Sigmoid colon (tissue), 7 donors: ENCODE data around the gene SRP19. TPM values are rescaled to one million over a fixed set of nuclear protein-coding genes. Genes with fewer than 3 reads are reported as not detected.

Experiments used
- DNase-seq: peaks from one replicate; pipeline ENCODE4 v3.0.0-alpha.2; 2019
- H3K27ac ChIP-seq, 4 donors: fragments of 200-600 bp; sonication (generic); one replicate each; pipeline ENCODE4 v1.5.1; 2016 to 2019; ENCODE audit warnings: mild to moderate bottlenecking in 1 of 4
- H3K27me3 ChIP-seq, 3 donors: fragments of 200-600 bp; sonication (generic); one replicate each; pipeline ENCODE4 v1.5.1; 2019; ENCODE audit warnings: mild to moderate bottlenecking in 1 of 3
- H3K36me3 ChIP-seq, 4 donors: fragments of 200-600 bp; sonication (generic); one replicate each; pipeline ENCODE4 v1.5.1; 2016 to 2019
- H3K4me1 ChIP-seq, 4 donors: fragments of 200-600 bp; sonication (generic); one replicate each; pipeline ENCODE4 v1.5.1; 2017 to 2019
- H3K4me3 ChIP-seq, 4 donors: fragments of 200-600 bp; sonication (generic); one replicate each; pipeline ENCODE4 v1.5.1; 2017 to 2019; ENCODE audit warnings: mild to moderate bottlenecking in 2 of 4, moderate library complexity in 1 of 4
- H3K9me3 ChIP-seq, 4 donors: fragments of 200-600 bp in 3 of 4; sonication (generic) in 3 of 4; one replicate each; pipeline versions ENCODE4 v1.5.1 to v1.6.1; 2013 to 2019
- EP300 ChIP-seq, 4 donors: sonication (generic); formaldehyde crosslinking; IDR thresholded peaks; one replicate each; pipeline ENCODE4 v1.6.1; 2017; ENCODE audit warnings: antibody characterized with exemption in 4 of 4
- POLR2A ChIP-seq, 2 donors: fragments of 450-650 bp; IDR thresholded peaks; one replicate each; pipeline ENCODE4 v1.6.1; 2016; ENCODE audit warnings: antibody characterized with exemption in 2 of 2, mild to moderate bottlenecking in 2 of 2, moderate library complexity in 2 of 2
- POLR2AphosphoS5 ChIP-seq, 4 donors: sonication (generic); formaldehyde crosslinking; IDR thresholded peaks; one replicate each; pipeline ENCODE4 v1.6.1; 2017; ENCODE audit warnings: antibody characterized with exemption in 4 of 4
- WGBS, 2 donors: extraction: QIAGEN DNeasy Blood & Tissue Kit; methylation state at CpG; one replicate each; pipeline ENCODE4 v1.1.7; 2013; 5-methylcytosine and 5-hydroxymethylcytosine counted together
- intact Hi-C: fragments of 100-400 bp; cut with DNase I; formaldehyde crosslinking; loops from one replicate; pipeline ENCODE4 v1.15.1; 2023
- polyA plus RNA-seq, 3 donors: library from polyadenylated mRNA; stranded (reverse); fragments of 200-250 nt; gene quantifications; one replicate each; pipeline ENCODE4 v1.2.3, GENCODE V29; 2013
- total RNA-seq, 4 donors: library from RNA; depleted of rRNA; stranded (reverse); fragments of >200 nt; gene quantifications; one replicate each; pipeline ENCODE4 v1.1.0, GENCODE V29; 2016
- TF ChIP-seq, protein P1 (sequence below), 4 experiments: fragments of 450-650 bp in 3 of 4; fragments of 200-600 bp in 1 of 4; IDR thresholded peaks; one replicate each; pipeline ENCODE4 v1.5.1; 2016 to 2019; ENCODE audit warnings: antibody characterized with exemption in 4 of 4, mild to moderate bottlenecking in 3 of 4, moderate library complexity in 2 of 4
- donor health status: healthy with polysubstance abuse.
- donor health status: Bipolar disorder and iron deficiency.
- donor health status: healthy.

Gene SRP19
- total and polyA plus RNA-seq, 7 donors = 37.1 to 78.6 (median 57.3) TPM

DNA sequence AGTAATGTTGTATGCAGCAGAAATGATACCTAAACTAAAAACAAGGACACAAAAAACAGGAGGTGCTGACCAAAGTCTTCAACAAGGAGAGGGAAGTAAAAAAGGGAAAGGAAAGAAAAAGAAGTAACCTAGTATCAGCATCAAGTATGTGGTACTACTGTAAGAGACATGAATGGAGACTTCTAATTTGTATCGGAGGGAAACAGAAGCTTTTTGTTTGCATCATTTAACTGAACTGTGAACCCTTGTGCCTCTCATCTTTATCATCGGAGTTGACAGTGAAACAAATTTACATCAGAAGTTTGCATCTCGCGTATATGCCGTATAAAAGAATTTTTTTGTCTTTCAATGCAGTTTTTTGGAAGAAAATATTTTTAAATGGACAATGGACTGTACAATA, 6.3 kb downstream of the SRP19 start:
- Histone ChIP-seq H3K36me3 (peaks cover 0 to 72% (median 23%) of the 10 kb centered on the region in 4 donors), H3K27me3 (no peaks in the 10 kb centered on the region), H3K9me3 (no peaks in the 10 kb centered on the region), H3K4me1 (peaks cover 0 to 22% (median 17%) of the 10 kb centered on the region in 4 donors), H3K4me3 (no peak overlapping the region), H3K27ac (no peak overlapping the region)
- intact Hi-C loops = loop anchor here (10.0 kb wide), 1 partner anchor 163 kb away; no protein-coding TSS in a partner anchor
- 95 to 96% methylated on average over 5 of the region's 5 CpGs for WGBS, 2 donors
- DNase-seq = no peak
- TF ChIP-seq, protein P1, sequence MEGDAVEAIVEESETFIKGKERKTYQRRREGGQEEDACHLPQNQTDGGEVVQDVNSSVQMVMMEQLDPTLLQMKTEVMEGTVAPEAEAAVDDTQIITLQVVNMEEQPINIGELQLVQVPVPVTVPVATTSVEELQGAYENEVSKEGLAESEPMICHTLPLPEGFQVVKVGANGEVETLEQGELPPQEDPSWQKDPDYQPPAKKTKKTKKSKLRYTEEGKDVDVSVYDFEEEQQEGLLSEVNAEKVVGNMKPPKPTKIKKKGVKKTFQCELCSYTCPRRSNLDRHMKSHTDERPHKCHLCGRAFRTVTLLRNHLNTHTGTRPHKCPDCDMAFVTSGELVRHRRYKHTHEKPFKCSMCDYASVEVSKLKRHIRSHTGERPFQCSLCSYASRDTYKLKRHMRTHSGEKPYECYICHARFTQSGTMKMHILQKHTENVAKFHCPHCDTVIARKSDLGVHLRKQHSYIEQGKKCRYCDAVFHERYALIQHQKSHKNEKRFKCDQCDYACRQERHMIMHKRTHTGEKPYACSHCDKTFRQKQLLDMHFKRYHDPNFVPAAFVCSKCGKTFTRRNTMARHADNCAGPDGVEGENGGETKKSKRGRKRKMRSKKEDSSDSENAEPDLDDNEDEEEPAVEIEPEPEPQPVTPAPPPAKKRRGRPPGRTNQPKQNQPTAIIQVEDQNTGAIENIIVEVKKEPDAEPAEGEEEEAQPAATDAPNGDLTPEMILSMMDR (IDR thresholded peaks at IDR 0.05) = no peak
- TF ChIP-seq EP300 (IDR thresholded peaks at IDR 0.05) (no peak), POLR2A (IDR thresholded peaks at IDR 0.05) (no peak), POLR2AphosphoS5 (IDR thresholded peaks at IDR 0.05) (no peak)

DNA sequence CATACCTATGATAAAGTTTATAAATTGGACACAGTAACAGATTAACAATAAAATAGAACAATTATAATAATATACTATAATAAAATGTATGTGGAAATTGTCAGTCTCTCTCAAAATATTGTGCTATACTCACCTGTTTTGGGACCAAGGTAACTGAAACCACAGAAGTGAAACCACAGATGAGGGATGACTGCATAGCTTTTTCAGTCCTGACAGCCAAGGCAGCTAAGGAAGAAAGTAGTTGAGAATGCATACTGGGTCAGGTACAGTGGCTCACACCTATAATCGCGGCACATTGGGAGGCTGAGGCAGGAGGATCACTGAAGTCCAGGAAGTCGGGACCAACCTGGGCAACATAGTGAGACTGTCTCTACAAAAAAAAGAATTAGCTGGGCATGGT, 8.9 kb downstream of the SRP19 start:
- H3K4me3 ChIP-seq = no peak overlapping the region
- no peak for TF ChIP-seq POLR2AphosphoS5 (IDR thresholded peaks at IDR 0.05)
- TF ChIP-seq EP300 (IDR thresholded peaks at IDR 0.05) = no peak
- TF ChIP-seq POLR2A (IDR thresholded peaks at IDR 0.05) = no peak
- TF ChIP-seq, protein P1 (IDR thresholded peaks at IDR 0.05) = no peak
- 92 to 97% methylated on average over 3 of the region's 3 CpGs for WGBS, 2 donors
- no peak for DNase-seq
- intact Hi-C loops = loop anchor here (10.0 kb wide), 1 partner anchor 165 kb away; no protein-coding TSS in a partner anchor
- no peaks in the 10 kb centered on the region for H3K9me3 ChIP-seq
- peaks cover 0 to 8% (median 0%) of the 10 kb centered on the region in 4 donors for H3K4me1 ChIP-seq
- H3K36me3 ChIP-seq = peaks cover 0 to 61% (median 18%) of the 10 kb centered on the region in 4 donors
- no peak overlapping the region for H3K27ac ChIP-seq
- H3K27me3 ChIP-seq = no peaks in the 10 kb centered on the region

DNA sequence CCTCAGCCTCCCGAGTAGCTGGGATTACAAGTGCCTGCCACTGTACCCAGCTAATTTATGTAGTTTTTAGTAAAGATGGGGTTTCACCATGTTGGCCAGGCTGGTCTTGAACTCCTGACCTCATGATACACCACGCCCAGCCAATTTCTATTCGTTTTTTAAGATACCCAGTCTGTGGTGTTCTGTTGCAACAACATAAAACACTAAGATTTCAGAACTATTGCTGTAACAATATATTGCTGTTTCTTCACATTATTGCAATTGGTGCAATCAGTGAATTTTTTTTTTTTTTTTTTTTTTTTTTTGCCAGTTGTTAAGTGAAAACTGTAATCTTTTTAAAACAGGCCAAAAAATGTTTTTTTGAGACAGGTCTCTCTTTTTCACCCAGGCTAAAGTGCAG, 9.9 kb downstream of the SRP19 start:
- Histone ChIP-seq H3K4me1 (peaks cover 0 to 8% (median 0%) of the 10 kb centered on the region in 4 donors), H3K27ac (no peak overlapping the region), H3K36me3 (peaks cover 0 to 59% (median 12%) of the 10 kb centered on the region in 4 donors), H3K4me3 (no peak overlapping the region), H3K9me3 (no peaks in the 10 kb centered on the region), H3K27me3 (no peaks in the 10 kb centered on the region)
- 61 to 63% methylated on average over 3 of the region's 3 CpGs for WGBS, 2 donors
- intact Hi-C loops = no loop called here
- TF ChIP-seq POLR2A (IDR thresholded peaks at IDR 0.05) (no peak), EP300 (IDR thresholded peaks at IDR 0.05) (no peak), POLR2AphosphoS5 (IDR thresholded peaks at IDR 0.05) (no peak)
- TF ChIP-seq, protein P1 (IDR thresholded peaks at IDR 0.05) = no peak
- no peak for DNase-seq

DNA sequence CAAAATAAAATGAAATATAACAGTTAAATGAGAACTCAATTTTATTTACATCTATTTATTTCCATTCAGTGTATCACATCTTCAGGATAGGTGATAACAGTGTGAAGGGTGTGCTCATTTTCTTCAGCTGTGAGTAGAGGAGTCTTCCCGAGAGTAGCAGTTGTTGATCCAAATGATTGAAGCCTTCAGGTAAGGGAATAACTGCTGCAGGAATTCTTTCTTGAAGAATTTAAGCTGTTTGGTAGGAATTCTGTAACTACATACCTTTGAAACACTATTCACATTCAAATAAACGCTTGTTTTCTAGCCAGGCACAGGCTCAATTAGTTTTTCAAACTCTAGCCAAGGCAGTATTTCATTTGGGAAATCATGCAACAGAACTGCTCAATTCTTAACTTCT, 15.3 kb downstream of the SRP19 start:
- Histone ChIP-seq H3K36me3 (peaks cover 4 to 57% (median 6%) of the 10 kb centered on the region in 4 donors), H3K4me3 (no peak overlapping the region), H3K9me3 (no peaks in the 10 kb centered on the region), H3K4me1 (peaks cover 0 to 8% (median 0%) of the 10 kb centered on the region in 4 donors), H3K27ac (no peak overlapping the region), H3K27me3 (no peaks in the 10 kb centered on the region)
- intact Hi-C loops = no loop called here
- WGBS, 2 donors = 72 to 86% methylated on average over 2 of the region's 2 CpGs
- TF ChIP-seq POLR2AphosphoS5 (IDR thresholded peaks at IDR 0.05) (no peak), EP300 (IDR thresholded peaks at IDR 0.05) (no peak)
- DNase-seq = no peak

DNA sequence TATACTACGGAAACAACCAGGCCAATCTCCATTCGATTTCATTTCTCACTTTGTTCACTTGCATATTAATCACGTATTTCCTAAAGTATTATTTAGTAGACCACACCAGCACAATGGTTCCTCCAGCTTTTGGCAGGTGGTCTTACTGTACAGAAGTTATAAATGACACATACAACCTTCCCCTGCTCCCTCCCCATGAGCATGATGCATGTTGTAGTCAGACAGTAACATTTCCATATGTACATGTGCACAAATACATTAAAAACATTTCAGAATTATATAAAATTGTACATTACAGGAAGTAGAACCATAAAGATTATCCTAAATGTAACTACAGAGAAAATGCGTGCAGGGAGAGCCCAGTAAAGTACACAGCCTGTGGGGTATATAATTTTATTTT, 17.0 kb downstream of the SRP19 start:
- intact Hi-C loops = no loop called here
- H3K27ac ChIP-seq = no peak overlapping the region
- no peaks in the 10 kb centered on the region for H3K27me3 ChIP-seq
- H3K4me1 ChIP-seq = no peaks in the 10 kb centered on the region
- peaks cover 4 to 72% (median 8%) of the 10 kb centered on the region in 4 donors for H3K36me3 ChIP-seq
- TF ChIP-seq, protein P1 (IDR thresholded peaks at IDR 0.05) = no peak
- TF ChIP-seq POLR2AphosphoS5 (IDR thresholded peaks at IDR 0.05) (no peak), POLR2A (IDR thresholded peaks at IDR 0.05) (no peak), EP300 (IDR thresholded peaks at IDR 0.05) (no peak)
- H3K9me3 ChIP-seq = no peaks in the 10 kb centered on the region
- no peak overlapping the region for H3K4me3 ChIP-seq
- 66 to 69% methylated on average over 4 of the region's 4 CpGs for WGBS, 2 donors
- no peak for DNase-seq
